Measurements from ENCODE around the gene MAMLD1. TPM values are rescaled to one million over a fixed set of nuclear protein-coding genes. Genes with fewer than 3 reads are reported as not detected.

Gene MAMLD1
- total RNA-seq, 2 donors from 2014 or later: 3.4 to 5.6 TPM

- no peaks in the 10 kb centered on the region for H3K4me1 ChIP-seq
- intact Hi-C loops (cut with DNase I): no loop called here
- no peak for ATAC-seq
These were observed 42.5 kb downstream of the MAMLD1 start for GRCh38 chrX:150405576-150405975.

GRCh38 chrX:150406596-150406995 is 43.5 kb downstream of the MAMLD1 start:
- no peak overlapping the region for H3K27ac ChIP-seq
- H3K4me1 ChIP-seq: no peaks in the 10 kb centered on the region
- no peaks in the 10 kb centered on the region for H3K36me3 ChIP-seq (replicated peaks in 1 of 2; ENCODE audit: insufficient read depth in 1 of 2, low read depth in 2 of 2)
- no peaks in the 10 kb centered on the region for H3K27me3 ChIP-seq
- WGBS, 2 donors: 87 to 95% methylated on average over 6 of the region's 6 CpGs
- H3K4me3 ChIP-seq: no peak overlapping the region
- no peaks in the 10 kb centered on the region for H3K9me3 ChIP-seq
- no peak for DNase-seq
- intact Hi-C loops (cut with DNase I): no loop called here
- TF ChIP-seq CTCF (IDR thresholded peaks at IDR 0.05) (no peak), POLR2A (IDR thresholded peaks at IDR 0.05) (no peak)
- ATAC-seq: no peak

More at GRCh38 chrX:150405576-150405975, 42.5 kb downstream of the MAMLD1 start:
- Histone ChIP-seq H3K27me3 (no peaks in the 10 kb centered on the region), H3K36me3 (replicated peaks in 1 of 2; ENCODE audit: insufficient read depth in 1 of 2, low read depth in 2 of 2) (no peaks in the 10 kb centered on the region), H3K4me3 (no peak overlapping the region), H3K9me3 (no peaks in the 10 kb centered on the region), H3K27ac (no peak overlapping the region)
- TF ChIP-seq CTCF (IDR thresholded peaks at IDR 0.05) (peak in 3 of 7 experiments; percentile 15 to 41 (median 24)), POLR2A (IDR thresholded peaks at IDR 0.05) (no peak)
- DNase-seq: peak in 3 of 4 donors; percentile 14 to 50 (median 27)
- WGBS, 2 donors: 53 to 55% methylated on average over 4 of the region's 4 CpGs

GRCh38 chrX:150408007-150408406 is 44.9 kb downstream of the MAMLD1 start:
- intact Hi-C loops (cut with DNase I): no loop called here
- ATAC-seq (no peak), DNase-seq (no peak)

GRCh38 chrX:150408561-150408960 is 45.4 kb downstream of the MAMLD1 start:
- DNase-seq: no peak
- Histone ChIP-seq H3K36me3 (replicated peaks in 1 of 2; ENCODE audit: insufficient read depth in 1 of 2, low read depth in 2 of 2) (no peaks in the 10 kb centered on the region), H3K27ac (no peak overlapping the region), H3K4me3 (no peak overlapping the region), H3K4me1 (no peaks in the 10 kb centered on the region), H3K27me3 (no peaks in the 10 kb centered on the region), H3K9me3 (no peaks in the 10 kb centered on the region)
- TF ChIP-seq POLR2A (IDR thresholded peaks at IDR 0.05) (no peak), CTCF (IDR thresholded peaks at IDR 0.05) (no peak)
- 94 to 100% methylated on average over 2 of the region's 2 CpGs for WGBS, 2 donors
- intact Hi-C loops (cut with DNase I): no loop called here
- ATAC-seq: no peak

More at GRCh38 chrX:150408007-150408406, 44.9 kb downstream of the MAMLD1 start:
- 85 to 90% methylated on average over 5 of the region's 5 CpGs for WGBS, 2 donors
- no peak overlapping the region for H3K4me3 ChIP-seq
- no peaks in the 10 kb centered on the region for H3K27me3 ChIP-seq
- TF ChIP-seq POLR2A (IDR thresholded peaks at IDR 0.05): no peak
- no peak for TF ChIP-seq CTCF (IDR thresholded peaks at IDR 0.05)
- H3K27ac ChIP-seq: no peak overlapping the region
- H3K36me3 ChIP-seq (replicated peaks in 1 of 2; ENCODE audit: insufficient read depth in 1 of 2, low read depth in 2 of 2): no peaks in the 10 kb centered on the region
- no peaks in the 10 kb centered on the region for H3K9me3 ChIP-seq
- no peaks in the 10 kb centered on the region for H3K4me1 ChIP-seq

GRCh38 chrX:150409486-150409885 is 46.4 kb downstream of the MAMLD1 start:
- Histone ChIP-seq H3K9me3 (no peaks in the 10 kb centered on the region), H3K27ac (no peak overlapping the region), H3K4me1 (no peaks in the 10 kb centered on the region), H3K36me3 (replicated peaks in 1 of 2; ENCODE audit: insufficient read depth in 1 of 2, low read depth in 2 of 2) (no peaks in the 10 kb centered on the region), H3K4me3 (no peak overlapping the region), H3K27me3 (no peaks in the 10 kb centered on the region)
- TF ChIP-seq POLR2A (IDR thresholded peaks at IDR 0.05) (no peak), CTCF (IDR thresholded peaks at IDR 0.05) (no peak)
- ATAC-seq (no peak), DNase-seq (no peak)
- 85 to 100% methylated on average over 3 of the region's 3 CpGs for WGBS, 2 donors
- intact Hi-C loops (cut with DNase I): no loop called here

All from body of pancreas (tissue), 4 donors.